OCI-LY3 (cell line): ENCODE results near the gene GAB2.

Experiments
- CTCF ChIP-seq: fragments of 200-600, 300-600 bp; sonication (generic); IDR thresholded peaks from 2 replicates; pipeline ENCODE4 v1.5.1; 2014; ENCODE audit warnings: antibody characterized with exemption, low read length, low read depth
- EZH2phosphoT487 ChIP-seq: fragments of 200-600 bp; shearing (Covaris generic); IDR thresholded peaks from 2 replicates; pipeline ENCODE4 v1.6.1; 2018; ENCODE audit warnings: antibody characterized with exemption, mixed run types, low read depth

GRCh38 chr11:78211565-78211964 lies 206.1 kb downstream of the GAB2 start:
- TF ChIP-seq CTCF (no peak), EZH2phosphoT487 (no peak)
